Vagina (tissue), 2 donors: Measurements from ENCODE around the gene MGMT. TPM values are rescaled to one million over a fixed set of nuclear protein-coding genes. Genes with fewer than 3 reads are reported as not detected.

Experiments
- DNase-seq, 2 donors: peaks; one replicate each; pipeline ENCODE4 v3.0.0-alpha.2; 2017; ENCODE audit errors: extremely low spot score in 2 of 2
- H3K27ac ChIP-seq: fragments of 200-600 bp; sonication (generic); one replicate; pipeline ENCODE4 v1.5.1; 2019
- H3K27me3 ChIP-seq: fragments of 200-600 bp; sonication (generic); one replicate; pipeline ENCODE4 v1.5.1; 2019
- H3K36me3 ChIP-seq, 2 donors: fragments of 200-600 bp; sonication (generic); one replicate each; pipeline ENCODE4 v1.5.1; 2017 to 2019
- H3K4me1 ChIP-seq: fragments of 200-600 bp; sonication (generic); one replicate; pipeline ENCODE4 v1.5.1; 2019
- H3K4me3 ChIP-seq, 2 donors: fragments of 200-600 bp; sonication (generic); 1 replicate in 1 of 2; 2 replicates in 1 of 2; pipeline ENCODE4 v1.5.1; 2016 to 2019
- H3K9me3 ChIP-seq: fragments of 200-600 bp; sonication (generic); one replicate; pipeline ENCODE4 v1.5.1; 2019
- POLR2A ChIP-seq, 2 donors: fragments of 450-650 bp; IDR thresholded peaks; one replicate each; pipeline ENCODE4 v1.6.1; 2017; ENCODE audit warnings: antibody characterized with exemption in 2 of 2, mild to moderate bottlenecking in 2 of 2, moderate library complexity in 2 of 2
- POLR2AphosphoS5 ChIP-seq, 2 donors: sonication (generic); formaldehyde crosslinking; IDR thresholded peaks; one replicate each; pipeline ENCODE4 v1.9.0; 2017; ENCODE audit warnings: antibody characterized with exemption in 2 of 2, mild to moderate bottlenecking in 2 of 2, low read depth in 1 of 2; ENCODE audit not compliant: insufficient read depth in 1 of 2
- intact Hi-C: fragments of 100-400 bp; cut with DNase I; formaldehyde crosslinking; loops from one replicate; pipeline ENCODE4 v1.15.1; 2023
- total RNA-seq: library from RNA; depleted of rRNA; stranded (reverse); fragments of >200 nt; gene quantifications from one replicate; pipeline ENCODE4 v1.2.3, GENCODE V29; 2016
- TF ChIP-seq, protein P1 (sequence below), 3 experiments: fragments of 450-650 bp in 2 of 3; fragments of 200-600 bp in 1 of 3; sonication (generic) in 1 of 3; IDR thresholded peaks; one replicate each; pipeline ENCODE4 v1.5.1; 2017 to 2019; ENCODE audit warnings: antibody characterized with exemption in 3 of 3, mild to moderate bottlenecking in 2 of 3, moderate library complexity in 2 of 3

The MGMT gene
- total RNA-seq, 1 donor from 2014 or later = 16.0 TPM

DNA sequence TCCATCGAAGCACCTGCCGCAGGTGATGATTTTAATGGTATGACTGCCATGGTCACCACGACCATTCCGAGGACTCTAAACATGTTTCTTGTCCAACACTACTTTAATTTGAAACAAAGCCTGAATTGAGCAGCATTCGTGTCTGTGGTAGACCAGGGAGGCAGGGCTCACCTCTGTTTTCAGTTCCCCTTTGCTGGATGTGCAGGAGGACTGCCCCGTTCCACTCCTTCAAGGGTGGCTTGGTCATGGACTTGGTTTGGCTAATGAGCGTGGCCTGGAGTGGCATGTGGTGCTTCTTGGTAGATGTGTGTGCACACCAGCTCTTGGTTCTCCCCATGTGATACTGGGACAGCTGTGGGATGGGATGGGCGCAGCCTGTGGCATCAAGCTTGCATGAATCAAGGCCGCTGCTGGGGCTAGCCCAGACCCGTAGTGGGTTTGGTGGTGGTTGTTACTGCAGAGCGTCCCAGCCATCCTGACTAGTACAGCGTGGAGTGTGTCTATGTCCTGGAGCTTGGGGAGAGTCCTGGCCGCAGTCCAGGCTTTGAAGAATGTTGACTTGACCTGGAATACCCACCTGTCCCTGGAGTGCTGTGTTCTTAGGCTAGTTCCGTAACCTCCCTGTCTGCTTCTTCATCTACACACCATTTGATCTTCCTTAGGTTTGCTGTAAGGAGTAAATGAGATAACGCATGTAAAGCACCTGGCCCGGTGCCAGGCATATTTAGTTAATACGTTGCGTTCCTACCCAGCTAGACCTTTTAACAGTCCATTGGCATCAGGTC lies 34.8 kb downstream of the MGMT start:
- no peak overlapping the region for H3K27ac ChIP-seq
- H3K36me3 ChIP-seq = peaks cover 0 to 4% of the 10 kb centered on the region in 2 donors
- H3K9me3 ChIP-seq = no peaks in the 10 kb centered on the region
- DNase-seq = no peak
- intact Hi-C loops = no loop called here
- peaks cover 9% of the 10 kb centered on the region for H3K4me1 ChIP-seq
- no peak overlapping the region for H3K4me3 ChIP-seq
- H3K27me3 ChIP-seq = no peaks in the 10 kb centered on the region
- TF ChIP-seq POLR2AphosphoS5 (IDR thresholded peaks at IDR 0.05; ENCODE audit: insufficient read depth in 1 of 2, low read depth in 1 of 2) = no peak
- TF ChIP-seq, protein P1, sequence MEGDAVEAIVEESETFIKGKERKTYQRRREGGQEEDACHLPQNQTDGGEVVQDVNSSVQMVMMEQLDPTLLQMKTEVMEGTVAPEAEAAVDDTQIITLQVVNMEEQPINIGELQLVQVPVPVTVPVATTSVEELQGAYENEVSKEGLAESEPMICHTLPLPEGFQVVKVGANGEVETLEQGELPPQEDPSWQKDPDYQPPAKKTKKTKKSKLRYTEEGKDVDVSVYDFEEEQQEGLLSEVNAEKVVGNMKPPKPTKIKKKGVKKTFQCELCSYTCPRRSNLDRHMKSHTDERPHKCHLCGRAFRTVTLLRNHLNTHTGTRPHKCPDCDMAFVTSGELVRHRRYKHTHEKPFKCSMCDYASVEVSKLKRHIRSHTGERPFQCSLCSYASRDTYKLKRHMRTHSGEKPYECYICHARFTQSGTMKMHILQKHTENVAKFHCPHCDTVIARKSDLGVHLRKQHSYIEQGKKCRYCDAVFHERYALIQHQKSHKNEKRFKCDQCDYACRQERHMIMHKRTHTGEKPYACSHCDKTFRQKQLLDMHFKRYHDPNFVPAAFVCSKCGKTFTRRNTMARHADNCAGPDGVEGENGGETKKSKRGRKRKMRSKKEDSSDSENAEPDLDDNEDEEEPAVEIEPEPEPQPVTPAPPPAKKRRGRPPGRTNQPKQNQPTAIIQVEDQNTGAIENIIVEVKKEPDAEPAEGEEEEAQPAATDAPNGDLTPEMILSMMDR (IDR thresholded peaks at IDR 0.05) = no peak
- no peak for TF ChIP-seq POLR2A (IDR thresholded peaks at IDR 0.05)

DNA sequence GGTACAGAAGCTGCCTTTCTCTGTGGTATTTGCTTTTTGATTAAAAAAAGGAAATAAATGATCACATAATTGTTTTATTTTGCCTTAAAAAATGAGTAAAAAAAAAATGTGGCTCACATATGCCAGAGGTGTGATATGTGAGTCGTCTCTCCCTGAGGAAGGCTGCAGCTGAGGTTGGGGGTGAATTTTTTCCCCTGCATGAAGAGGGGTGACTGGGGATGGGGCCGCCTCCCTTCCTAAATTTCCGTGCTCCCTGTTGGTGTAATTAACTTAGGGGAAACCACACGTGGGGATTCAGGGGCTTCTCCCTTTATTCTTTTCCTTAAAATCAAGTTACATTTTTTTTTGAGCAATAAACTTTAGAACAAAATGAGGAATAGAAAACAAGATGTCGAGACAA lies 35.4 kb downstream of the MGMT start:
- H3K4me1 ChIP-seq = peaks cover 9% of the 10 kb centered on the region
- H3K27me3 ChIP-seq = no peaks in the 10 kb centered on the region
- no peaks in the 10 kb centered on the region for H3K9me3 ChIP-seq
- TF ChIP-seq, protein P1 (IDR thresholded peaks at IDR 0.05) = no peak
- TF ChIP-seq POLR2AphosphoS5 (IDR thresholded peaks at IDR 0.05; ENCODE audit: insufficient read depth in 1 of 2, low read depth in 1 of 2) = no peak
- H3K36me3 ChIP-seq = peaks cover 0 to 4% of the 10 kb centered on the region in 2 donors
- H3K27ac ChIP-seq = no peak overlapping the region
- no peak for DNase-seq
- H3K4me3 ChIP-seq = no peak overlapping the region
- intact Hi-C loops = no loop called here

DNA sequence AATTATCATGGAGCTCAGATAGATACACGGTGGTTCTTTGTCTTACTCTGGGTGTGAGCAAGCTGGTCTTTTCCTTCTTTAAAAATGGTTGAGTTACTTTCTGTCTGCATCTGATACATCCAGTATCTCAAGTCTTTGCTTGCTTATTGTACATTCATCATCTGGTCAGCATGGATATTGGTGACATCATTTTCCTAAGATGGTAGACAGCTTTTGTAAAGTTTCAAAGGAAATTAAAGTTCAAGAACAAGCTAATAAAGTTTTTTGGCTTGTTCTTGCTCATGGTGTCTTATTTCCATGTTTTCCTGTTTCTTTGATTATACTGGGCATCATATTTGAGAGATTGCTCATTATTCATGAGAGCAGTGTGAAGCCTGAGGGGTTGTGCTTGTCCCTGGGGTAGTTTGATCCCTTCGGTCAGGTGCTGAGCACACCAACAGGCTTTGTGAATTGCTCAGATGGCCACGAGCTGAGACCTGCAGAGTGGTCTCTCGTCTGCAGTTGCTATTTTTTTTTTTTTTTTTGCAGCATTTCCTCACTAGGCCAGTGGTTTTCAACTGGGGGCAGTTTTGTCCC lies 38.5 kb downstream of the MGMT start:
- no peak overlapping the region for H3K4me3 ChIP-seq
- TF ChIP-seq, protein P1 (IDR thresholded peaks at IDR 0.05) = no peak
- no peaks in the 10 kb centered on the region for H3K9me3 ChIP-seq
- DNase-seq = no peak
- H3K36me3 ChIP-seq = no peaks in the 10 kb centered on the region
- no peak overlapping the region for H3K27ac ChIP-seq
- H3K27me3 ChIP-seq = no peaks in the 10 kb centered on the region
- peaks cover 9% of the 10 kb centered on the region for H3K4me1 ChIP-seq
- intact Hi-C loops = no loop called here

DNA sequence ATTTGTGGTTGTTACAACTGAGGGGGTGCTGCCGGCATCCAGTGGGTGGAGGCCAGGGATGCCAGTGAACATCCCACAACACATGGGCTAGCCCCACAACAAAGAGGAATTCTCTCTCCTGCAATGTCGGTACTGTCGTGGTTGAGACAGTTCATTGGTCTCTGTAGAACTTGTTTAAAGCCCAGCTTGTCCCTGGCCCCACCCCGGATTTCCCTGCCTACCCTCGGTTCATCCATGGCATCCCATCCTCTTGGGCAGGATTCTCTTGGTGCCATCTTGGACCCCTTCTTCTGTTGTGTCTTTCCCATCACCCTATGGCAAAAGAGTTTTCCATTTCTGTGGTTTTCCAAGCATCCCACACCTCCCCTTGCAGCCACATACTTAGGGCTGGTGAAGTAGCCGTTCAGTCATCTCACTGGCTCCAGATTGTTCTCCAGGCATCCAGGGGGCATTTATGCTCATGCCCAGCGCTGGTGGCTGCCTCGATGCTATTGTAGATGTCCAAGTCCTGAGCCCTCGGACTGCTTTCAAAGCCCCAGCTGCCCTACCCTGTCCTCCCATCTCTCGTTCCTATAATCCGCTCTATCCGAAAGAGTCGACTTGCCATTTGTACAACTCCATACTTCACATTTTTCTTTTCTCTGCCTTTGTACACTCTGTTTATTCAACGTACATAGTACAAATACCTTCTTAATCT lies 39.2 kb downstream of the MGMT start:
- Histone ChIP-seq H3K9me3 (no peaks in the 10 kb centered on the region), H3K4me1 (peaks cover 9% of the 10 kb centered on the region), H3K4me3 (no peak overlapping the region), H3K27ac (no peak overlapping the region), H3K36me3 (no peaks in the 10 kb centered on the region), H3K27me3 (no peaks in the 10 kb centered on the region)
- intact Hi-C loops = no loop called here
- TF ChIP-seq POLR2A (IDR thresholded peaks at IDR 0.05) (no peak), POLR2AphosphoS5 (IDR thresholded peaks at IDR 0.05; ENCODE audit: insufficient read depth in 1 of 2, low read depth in 1 of 2) (no peak)
- TF ChIP-seq, protein P1 (IDR thresholded peaks at IDR 0.05) = no peak
- peak in 1 of 2 donors; percentile 88 for DNase-seq
